AG09309 (cell line): ENCODE results near the gene SLIT3.

ENCODE experiments used
- DNase-seq: peaks from one replicate; pipeline ENCODE4 v3.0.0-alpha.2; 2010; ENCODE audit warnings: low read depth
- H3K4me3 ChIP-seq: 2 replicates; pipeline ENCODE4 v1.5.1; 2011; ENCODE audit warnings: mild to moderate bottlenecking, low read depth, low read length, moderate library complexity; ENCODE audit not compliant: control insufficient read depth
- TF ChIP-seq, protein P1 (sequence below): IDR thresholded peaks from 2 replicates; pipeline ENCODE4 v1.5.1; 2011; ENCODE audit warnings: mild to moderate bottlenecking, low read depth, low read length, inconsistent platforms; ENCODE audit not compliant: insufficient read depth, control insufficient read depth; ENCODE audit errors: missing control alignments

Gene SLIT3

GRCh38 chr5:168656633-168657032 is 644.3 kb downstream of the SLIT3 start:
- peak; percentile 83 for DNase-seq
- TF ChIP-seq, protein P1, sequence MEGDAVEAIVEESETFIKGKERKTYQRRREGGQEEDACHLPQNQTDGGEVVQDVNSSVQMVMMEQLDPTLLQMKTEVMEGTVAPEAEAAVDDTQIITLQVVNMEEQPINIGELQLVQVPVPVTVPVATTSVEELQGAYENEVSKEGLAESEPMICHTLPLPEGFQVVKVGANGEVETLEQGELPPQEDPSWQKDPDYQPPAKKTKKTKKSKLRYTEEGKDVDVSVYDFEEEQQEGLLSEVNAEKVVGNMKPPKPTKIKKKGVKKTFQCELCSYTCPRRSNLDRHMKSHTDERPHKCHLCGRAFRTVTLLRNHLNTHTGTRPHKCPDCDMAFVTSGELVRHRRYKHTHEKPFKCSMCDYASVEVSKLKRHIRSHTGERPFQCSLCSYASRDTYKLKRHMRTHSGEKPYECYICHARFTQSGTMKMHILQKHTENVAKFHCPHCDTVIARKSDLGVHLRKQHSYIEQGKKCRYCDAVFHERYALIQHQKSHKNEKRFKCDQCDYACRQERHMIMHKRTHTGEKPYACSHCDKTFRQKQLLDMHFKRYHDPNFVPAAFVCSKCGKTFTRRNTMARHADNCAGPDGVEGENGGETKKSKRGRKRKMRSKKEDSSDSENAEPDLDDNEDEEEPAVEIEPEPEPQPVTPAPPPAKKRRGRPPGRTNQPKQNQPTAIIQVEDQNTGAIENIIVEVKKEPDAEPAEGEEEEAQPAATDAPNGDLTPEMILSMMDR: no peak
- H3K4me3 ChIP-seq: no peak overlapping the region

- DNase-seq: no peak
- H3K4me3 ChIP-seq: no peak overlapping the region
- TF ChIP-seq, protein P1: no peak
These were observed 645.6 kb downstream of the SLIT3 start for GRCh38 chr5:168655316-168655715.

DNA sequence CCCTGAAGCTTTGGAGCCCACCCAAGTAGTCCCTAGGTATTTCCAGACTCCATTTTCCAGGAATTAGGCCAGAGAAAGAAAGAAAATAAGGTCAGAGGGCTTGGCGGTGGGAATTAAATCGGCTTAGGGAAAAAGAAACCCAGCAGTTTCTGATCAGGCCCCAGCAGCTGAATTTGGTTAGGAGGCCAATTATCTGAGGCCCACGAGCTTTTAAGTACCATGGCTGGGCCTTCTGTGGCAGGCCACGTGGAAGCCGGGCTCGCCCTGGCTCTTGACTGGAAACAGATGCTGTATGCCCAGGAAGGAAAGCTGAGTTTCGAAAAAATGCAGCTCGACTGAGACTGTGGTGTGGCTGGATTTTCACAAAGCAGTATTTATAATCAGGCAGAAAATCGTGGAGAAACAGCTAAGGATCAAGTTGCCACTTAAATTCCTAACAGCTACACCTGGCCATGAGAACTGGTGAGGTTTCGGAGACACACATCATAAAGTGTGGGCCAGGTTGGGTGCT is 646.7 kb downstream of the SLIT3 start:
- no peak overlapping the region for H3K4me3 ChIP-seq
- peak; percentile 79 for DNase-seq
- TF ChIP-seq, protein P1: no peak

DNA sequence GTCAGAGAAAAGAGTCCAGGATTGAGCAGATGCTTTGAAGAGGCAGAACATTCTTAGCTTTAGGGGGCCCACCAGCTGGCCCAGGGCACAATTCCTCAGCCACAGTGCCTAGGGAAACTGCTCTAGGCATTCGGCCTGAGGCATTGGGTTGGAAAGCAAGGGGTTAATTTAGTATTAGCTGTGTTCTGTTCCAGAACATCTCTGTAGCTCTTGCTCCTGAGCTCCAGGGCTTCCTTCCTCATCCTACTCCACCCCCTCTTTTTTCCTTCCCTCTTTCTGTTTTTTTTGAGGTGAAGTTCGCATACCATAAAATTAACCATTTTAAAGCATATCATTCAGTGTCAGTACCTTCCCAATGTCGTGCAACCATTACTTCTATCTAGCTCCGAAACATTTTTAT is 647.3 kb downstream of the SLIT3 start:
- TF ChIP-seq, protein P1: no peak
- H3K4me3 ChIP-seq: no peak overlapping the region
- DNase-seq: no peak

- DNase-seq: peak; percentile 82
- H3K4me3 ChIP-seq: no peak overlapping the region
- TF ChIP-seq, protein P1: no peak
These were observed 649.3 kb downstream of the SLIT3 start for GRCh38 chr5:168651648-168652047.

DNA sequence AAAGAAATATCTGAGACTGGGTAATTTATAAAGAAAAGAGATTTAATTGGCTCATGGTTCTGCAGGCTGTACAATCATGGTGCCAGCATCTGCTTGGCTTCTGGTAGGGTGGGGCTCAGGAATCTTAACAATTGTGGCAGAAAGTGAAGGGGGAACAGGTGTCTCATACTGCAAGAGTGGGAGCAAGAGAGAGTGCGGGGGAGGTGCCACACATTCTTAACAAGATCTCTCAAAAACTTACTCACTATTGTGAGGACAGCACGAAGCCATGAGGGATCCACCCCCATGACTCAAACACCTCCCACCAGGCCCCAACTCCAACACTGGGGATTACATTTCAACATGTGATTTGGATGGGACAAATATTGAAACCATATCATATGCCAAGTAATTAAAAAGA is 651.6 kb downstream of the SLIT3 start:
- DNase-seq: no peak
- TF ChIP-seq, protein P1: no peak
- no peak overlapping the region for H3K4me3 ChIP-seq

GRCh38 chr5:168648576-168648975 is 652.4 kb downstream of the SLIT3 start:
- H3K4me3 ChIP-seq: no peak overlapping the region
- no peak for DNase-seq
- TF ChIP-seq, protein P1: no peak
